ENCODE measurements around the gene RPL10. TPM values are rescaled to one million over a fixed set of nuclear protein-coding genes. Genes with fewer than 3 reads are reported as not detected.

RPL10 gene
- total and polyA plus RNA-seq, 11 donors = 1,381 to 5,995 (median 2,140) TPM

DNA sequence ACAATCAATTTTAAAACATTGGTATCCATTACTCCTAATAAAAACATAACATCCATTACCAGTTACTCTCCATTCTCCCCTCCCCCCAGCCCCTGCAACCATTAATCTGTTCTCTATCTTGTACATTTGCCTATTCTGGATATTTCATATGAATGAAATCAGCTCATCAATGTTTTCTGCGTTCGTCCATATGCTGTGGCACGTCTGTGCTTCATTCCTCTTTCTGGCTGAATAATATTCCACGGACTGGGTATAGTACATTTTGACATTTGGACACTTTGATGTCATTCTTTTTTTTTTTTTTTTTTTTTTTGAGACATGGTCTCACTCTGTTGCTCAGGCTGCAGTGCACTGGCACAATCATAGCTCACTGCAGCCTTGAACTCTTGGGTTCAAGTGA, 5.7 kb downstream of the RPL10 start:
- Histone ChIP-seq H3K4me1 (peaks cover 0 to 16% (median 9%) of the 10 kb centered on the region in 12 donors), H3K27me3 (no peaks in the 10 kb centered on the region), H3K27ac (no peak overlapping the region), H3K9me3 (no peaks in the 10 kb centered on the region), H3K36me3 (peaks cover 0 to 31% (median 23%) of the 10 kb centered on the region in 9 donors), H3K4me3 (no peak overlapping the region)
- TF ChIP-seq CTCF (IDR thresholded peaks at IDR 0.05) = no peak
- no peak for TF ChIP-seq POLR2A (IDR thresholded peaks at IDR 0.05)
- intact Hi-C loops (cut with DNase I) = loop anchor here in 1 of 10 donors (5.0 kb wide), 1 partner anchor 33 kb away; the partner anchor contains the start of gene GDI1
- ATAC-seq (no peak), DNase-seq (no peak)
- WGBS, 4 donors = 75 to 94% (median 85%) methylated on average over 4 of the region's 4 CpGs

GRCh38 chrX:154404625-154405192, 6.5 kb downstream of the RPL10 start:
- 90 to 95% (median 91%) methylated on average over 16 of the region's 16 CpGs for WGBS, 4 donors
- intact Hi-C loops (cut with DNase I) = loop anchor here in 1 of 10 donors (5.0 kb wide), 1 partner anchor 33 kb away; the partner anchor contains the start of gene GDI1
- peaks cover 0 to 12% (median 6%) of the 10 kb centered on the region in 12 donors for H3K4me1 ChIP-seq
- DNase-seq = no peak
- no peak for TF ChIP-seq POLR2A (IDR thresholded peaks at IDR 0.05)
- no peak for TF ChIP-seq CTCF (IDR thresholded peaks at IDR 0.05)
- no peaks in the 10 kb centered on the region for H3K27me3 ChIP-seq
- H3K4me3 ChIP-seq = no peak overlapping the region
- H3K36me3 ChIP-seq = peaks cover 0 to 24% (median 21%) of the 10 kb centered on the region in 9 donors
- no peak overlapping the region for H3K27ac ChIP-seq
- no peak for ATAC-seq
- no peaks in the 10 kb centered on the region for H3K9me3 ChIP-seq

DNA sequence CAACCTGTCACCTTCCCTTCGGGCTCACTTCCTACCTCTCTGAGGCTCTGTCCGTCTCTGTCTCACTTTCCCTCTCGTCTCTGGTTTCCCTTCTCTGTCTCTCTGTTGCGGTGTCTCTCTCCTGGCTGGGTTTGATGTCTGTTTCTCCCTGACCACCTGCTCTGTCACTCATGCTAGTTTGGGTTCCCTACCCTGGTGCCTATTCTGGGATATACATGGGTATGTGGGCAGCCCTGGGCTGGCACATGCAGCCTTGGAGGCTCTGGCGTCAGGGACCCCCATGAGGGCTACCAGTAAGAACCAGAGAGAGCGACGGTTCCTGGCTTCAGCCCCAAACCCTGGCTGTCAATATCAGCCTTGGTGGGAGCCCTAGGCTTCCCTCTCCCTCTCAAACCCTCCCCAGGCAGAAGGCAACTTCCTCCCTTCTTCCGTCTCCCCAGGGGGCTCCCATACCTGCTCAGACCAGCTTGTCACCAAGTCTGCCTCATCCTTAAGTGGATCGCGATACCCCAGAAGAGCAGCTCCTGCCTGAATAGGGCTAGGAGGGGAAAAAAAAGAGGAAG, 10.6 kb downstream of the RPL10 start:
- H3K4me3 ChIP-seq = peak overlapping the region in 11 of 12 donors; percentile 11 to 57 (median 48)
- peak overlapping the region; percentile 47 to 82 (median 75) for H3K27ac ChIP-seq
- ATAC-seq (no peak), DNase-seq (no peak)
- TF ChIP-seq CTCF (IDR thresholded peaks at IDR 0.05) = no peak
- TF ChIP-seq POLR2A (IDR thresholded peaks at IDR 0.05) = no peak
- intact Hi-C loops (cut with DNase I) = no loop called here
- no peaks in the 10 kb centered on the region for H3K27me3 ChIP-seq
- H3K36me3 ChIP-seq = peaks cover 0 to 7% (median 0%) of the 10 kb centered on the region in 9 donors
- WGBS, 4 donors = 44 to 65% (median 54%) methylated on average over 10 of the region's 10 CpGs
- H3K4me1 ChIP-seq = peaks cover 0 to 28% (median 8%) of the 10 kb centered on the region in 12 donors
- no peaks in the 10 kb centered on the region for H3K9me3 ChIP-seq

GRCh38 chrX:154409222-154409871, 11.2 kb downstream of the RPL10 start, which contains the start of gene DNASE1L1:
TSS of gene DNASE1L1 (minus strand) at chrX:154409254. CDS start at chrX:154405568, 3,686 bp downstream.
- TF ChIP-seq POLR2A (IDR thresholded peaks at IDR 0.05) = no peak
- no peak for TF ChIP-seq CTCF (IDR thresholded peaks at IDR 0.05)
- peak within 1 kb of the TSS in 11 of 12 donors; percentile 11 to 57 (median 48) for H3K4me3 ChIP-seq
- no peaks in the 10 kb centered on the region for H3K27me3 ChIP-seq
- peaks cover 0 to 10% (median 0%) of the 10 kb centered on the region in 9 donors for H3K36me3 ChIP-seq
- ATAC-seq = peak; percentile 50 to 84 (median 67)
- peak within 1 kb of the TSS; percentile 47 to 82 (median 75) for H3K27ac ChIP-seq
- peaks cover 0 to 28% (median 8%) of the 10 kb centered on the region in 12 donors for H3K4me1 ChIP-seq
- 29 to 61% (median 38%) methylated on average over 16 to 26 of the region's 26 CpGs for WGBS, 4 donors
- no peaks in the 10 kb centered on the region for H3K9me3 ChIP-seq
- intact Hi-C loops (cut with DNase I) = no loop called here
- DNase-seq = peak; percentile 83 to 91 (median 85)

Data from heart left ventricle (tissue), 16 donors.